Kasumi-1 (cell line): ENCODE measurements around the gene LOXL1.

ENCODE experiments used
- DNase-seq, 2 experiments: peaks; one replicate each; lab custom pipeline; 2025; lab: John Stamatoyannopoulos, UW

The LOXL1 gene

DNA sequence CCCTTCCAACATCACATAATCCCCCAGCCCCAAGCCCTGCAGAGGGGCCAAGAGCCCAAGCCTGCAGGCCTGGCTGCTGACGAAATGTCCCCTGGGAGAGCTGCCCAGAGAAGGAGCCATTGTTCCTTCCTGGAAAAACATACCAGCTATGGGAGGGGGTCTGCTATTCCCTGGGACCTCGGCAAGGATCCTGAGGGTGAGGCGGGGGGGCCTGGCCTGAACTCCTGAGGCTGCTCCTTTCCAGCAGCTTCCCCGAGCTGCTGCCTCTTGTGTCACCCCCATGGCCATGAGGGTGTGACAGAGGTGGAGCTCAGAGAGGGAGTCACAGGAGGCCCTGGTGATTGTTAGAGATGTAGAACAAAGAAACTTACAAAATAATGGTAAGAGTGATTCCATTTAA lies 12.9 kb downstream of the LOXL1 start:
- no peak for DNase-seq

DNA sequence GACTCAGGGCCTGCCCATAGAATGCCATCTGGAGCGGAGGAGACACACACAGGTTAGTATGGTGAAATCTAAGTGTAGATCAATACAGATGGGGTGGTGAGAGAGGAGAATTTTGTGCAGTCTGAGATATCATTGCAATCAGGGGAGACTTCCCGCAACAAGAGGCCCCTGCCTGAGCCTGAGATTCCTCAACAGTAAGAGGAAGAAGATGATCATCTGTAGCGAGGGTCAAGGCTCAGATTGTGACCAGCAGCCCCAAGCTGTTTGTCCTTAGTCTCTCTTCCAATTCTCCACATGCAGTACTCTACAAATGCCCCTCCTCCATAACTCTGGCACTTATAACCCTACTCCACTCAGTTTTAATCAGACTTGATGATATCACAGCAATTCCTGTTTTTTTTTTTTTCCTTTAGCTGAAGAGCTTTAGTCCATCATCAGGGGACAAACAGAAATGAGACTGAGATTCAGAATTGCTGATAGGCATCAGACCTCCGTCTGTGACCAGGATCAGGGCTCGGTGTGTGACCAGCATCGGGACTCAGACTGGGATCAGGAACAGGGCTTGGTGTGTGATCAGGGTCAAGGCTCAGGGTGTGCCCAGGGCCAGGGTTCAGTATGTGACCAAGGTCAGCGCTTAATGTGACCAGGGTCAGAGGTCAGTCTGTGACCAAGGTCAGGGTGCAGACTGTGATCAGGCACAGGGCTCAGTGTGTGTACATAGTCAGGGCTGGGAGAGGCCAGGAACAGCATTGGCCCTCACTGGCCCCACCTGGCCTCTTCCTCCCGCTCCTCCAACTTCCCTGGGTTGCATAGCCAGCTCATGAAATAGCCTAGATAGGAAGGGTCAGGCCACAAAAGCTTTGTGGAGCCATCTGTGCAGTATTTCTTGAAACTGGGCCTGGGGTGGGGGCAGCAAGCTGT lies 14.1 kb downstream of the LOXL1 start:
- no peak for DNase-seq

DNA sequence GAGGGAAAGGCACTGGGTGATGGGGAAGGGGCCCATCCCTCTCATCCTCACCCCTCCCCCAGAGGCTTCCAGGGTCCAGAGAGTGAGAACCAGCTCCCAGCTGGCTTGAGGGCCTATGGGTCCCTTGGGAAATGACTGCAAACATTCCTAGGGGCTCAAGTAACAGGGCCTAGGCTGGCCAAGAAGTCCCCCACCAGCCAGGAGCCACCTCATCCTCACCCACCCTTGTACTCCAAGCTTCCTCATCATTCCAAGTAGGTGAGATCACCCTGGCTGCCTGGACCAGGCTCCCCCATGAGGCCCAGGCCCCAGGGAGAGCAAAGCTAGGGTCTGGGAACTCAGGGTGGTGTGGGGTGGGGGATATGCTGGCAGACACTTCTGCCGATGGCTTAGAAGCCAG lies 14.8 kb downstream of the LOXL1 start:
- no peak for DNase-seq

DNA sequence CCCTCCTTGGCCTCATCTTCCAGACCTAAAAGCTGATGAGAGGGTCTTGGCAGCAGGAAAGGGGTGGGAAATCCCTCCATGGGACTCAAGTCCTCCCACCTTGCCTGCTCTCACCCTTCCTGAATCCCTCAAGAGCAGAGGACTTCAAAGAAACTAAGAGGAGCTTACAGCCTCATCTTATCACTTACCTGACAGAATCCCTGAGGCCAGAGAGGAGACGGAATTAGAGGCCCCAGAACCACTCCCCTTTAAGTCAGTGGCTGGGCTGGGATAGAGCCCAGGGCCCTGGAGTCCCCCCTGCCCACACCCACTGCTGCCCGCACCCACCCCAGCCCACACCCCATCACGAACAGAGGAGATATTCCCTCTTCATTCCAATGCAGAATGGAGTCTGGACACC lies 15.2 kb downstream of the LOXL1 start:
- DNase-seq: no peak

DNA sequence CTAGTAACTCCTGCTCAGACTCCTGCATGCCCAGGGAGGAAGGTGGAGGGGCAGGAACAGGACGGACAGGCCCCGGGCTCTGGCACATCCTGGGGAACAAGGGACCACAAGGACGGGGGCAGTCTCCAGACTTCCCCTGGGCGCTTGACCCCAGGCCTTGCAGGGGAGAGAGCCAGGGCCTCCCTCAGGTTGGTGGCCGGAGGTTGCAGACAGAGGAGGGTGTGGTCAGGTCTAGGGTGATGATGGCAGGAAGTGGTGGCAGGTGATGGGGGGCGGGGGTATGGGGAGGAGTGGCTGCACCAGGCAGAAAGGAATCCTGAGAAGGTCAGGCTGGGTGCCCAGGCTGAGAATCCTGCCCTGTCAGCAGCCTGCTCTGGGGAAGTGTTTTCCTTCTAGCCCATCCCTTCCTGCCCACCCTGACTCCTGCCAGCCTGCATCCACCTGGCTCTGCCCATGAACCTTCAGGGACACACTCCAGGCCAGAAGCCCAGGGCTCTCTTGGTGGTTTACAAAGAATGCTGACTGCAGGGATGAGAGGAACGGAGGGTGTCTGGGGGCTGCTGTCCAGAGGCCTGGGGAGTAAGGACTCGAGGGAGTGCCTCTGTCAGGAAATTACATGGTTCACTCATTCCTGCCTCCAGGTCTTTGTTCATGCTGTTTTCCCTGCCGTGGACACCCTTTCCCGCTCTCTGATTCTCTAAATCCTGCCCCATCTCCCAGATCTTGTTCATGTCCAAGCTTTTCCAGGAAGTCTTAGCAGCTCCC lies 15.8 kb downstream of the LOXL1 start:
- no peak for DNase-seq

DNA sequence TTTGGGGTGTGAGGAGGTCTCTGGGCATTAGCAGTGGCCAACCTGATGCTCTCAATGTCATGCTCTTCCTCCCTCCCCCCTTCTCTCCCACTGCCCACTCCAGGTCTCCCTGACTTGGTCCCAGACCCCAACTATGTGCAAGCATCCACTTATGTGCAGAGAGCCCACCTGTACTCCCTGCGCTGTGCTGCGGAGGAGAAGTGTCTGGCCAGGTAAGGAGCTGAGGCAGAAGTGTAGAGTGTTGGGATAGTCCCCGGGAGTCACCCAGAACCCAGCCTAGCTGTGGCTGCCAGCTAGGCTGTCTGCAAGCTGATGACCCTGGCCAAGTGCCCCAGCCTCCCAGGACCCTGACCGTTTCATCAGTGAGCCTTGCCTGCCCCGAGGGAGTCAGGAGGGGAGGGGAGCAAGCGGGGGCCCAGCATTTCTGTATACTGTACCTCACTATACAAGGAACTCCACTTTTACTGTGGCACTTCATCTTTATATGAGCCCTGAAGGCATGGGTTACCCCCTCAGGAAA lies 16.5 kb downstream of the LOXL1 start:
- no peak for DNase-seq

DNA sequence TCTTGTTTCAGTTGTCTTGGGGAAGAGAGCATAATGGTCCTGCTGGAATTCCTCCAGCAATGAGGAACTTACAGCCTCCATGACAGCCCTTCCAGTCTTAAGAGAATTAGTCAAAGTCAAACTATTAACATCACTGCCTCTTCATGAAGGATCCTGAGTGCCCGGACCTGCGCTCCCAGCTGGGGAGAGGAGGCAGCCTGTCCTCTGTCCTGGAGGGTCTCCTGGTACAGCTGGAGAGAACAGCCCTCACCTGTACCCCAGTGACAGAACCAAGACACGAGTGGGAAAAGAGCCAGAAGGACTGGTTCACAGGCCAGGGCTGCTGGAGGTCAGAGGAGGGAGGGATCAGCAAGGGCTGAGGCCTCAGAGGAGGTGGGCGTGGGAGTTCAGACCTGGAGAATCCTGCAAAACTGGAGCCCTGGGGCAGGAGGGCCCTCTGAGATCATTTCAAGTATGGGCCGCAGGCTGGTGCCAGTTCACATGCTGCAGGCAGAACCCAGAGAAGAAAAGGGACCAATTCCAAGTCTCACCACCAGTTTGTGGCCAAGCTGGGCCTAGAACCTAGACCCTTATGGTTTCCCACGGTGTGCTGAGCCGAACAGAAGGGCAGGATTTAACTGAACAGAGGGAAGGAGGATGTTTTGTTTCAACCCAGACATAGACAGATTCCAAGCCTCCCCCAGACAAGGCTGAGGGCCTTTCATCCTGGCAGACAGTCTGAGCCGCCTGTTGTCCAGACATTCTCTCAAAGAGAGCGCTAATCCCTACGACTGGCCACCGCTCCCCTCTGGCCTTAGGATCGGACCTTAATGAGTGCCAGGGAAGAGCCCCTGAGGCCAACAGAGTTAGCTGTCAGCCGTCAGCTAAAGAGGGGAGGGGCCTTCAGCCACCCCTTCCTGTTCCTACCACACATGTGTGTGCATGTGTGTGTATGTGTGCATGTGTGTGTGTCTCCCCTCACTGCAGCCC lies 18.2 kb downstream of the LOXL1 start:
- no peak for DNase-seq

DNA sequence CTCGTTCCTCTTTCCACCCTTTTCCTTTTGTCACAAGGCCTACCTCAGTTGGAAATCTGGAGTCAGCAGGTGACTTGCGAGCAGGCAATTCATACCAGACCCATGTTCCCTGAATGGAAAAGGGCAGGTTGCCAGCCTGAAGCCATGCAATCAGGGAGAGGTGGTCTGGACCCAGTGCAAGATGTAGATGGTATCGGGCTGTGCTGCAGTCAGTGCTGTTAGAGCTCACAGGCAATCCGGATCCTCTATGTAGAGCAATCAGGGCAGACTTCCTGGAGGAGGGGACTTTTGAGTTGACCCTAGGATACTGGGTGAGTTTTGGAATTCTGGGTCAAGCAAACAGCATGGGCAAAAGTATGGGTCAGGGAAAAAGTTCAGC lies 18.9 kb downstream of the LOXL1 start:
- no peak for DNase-seq

DNA sequence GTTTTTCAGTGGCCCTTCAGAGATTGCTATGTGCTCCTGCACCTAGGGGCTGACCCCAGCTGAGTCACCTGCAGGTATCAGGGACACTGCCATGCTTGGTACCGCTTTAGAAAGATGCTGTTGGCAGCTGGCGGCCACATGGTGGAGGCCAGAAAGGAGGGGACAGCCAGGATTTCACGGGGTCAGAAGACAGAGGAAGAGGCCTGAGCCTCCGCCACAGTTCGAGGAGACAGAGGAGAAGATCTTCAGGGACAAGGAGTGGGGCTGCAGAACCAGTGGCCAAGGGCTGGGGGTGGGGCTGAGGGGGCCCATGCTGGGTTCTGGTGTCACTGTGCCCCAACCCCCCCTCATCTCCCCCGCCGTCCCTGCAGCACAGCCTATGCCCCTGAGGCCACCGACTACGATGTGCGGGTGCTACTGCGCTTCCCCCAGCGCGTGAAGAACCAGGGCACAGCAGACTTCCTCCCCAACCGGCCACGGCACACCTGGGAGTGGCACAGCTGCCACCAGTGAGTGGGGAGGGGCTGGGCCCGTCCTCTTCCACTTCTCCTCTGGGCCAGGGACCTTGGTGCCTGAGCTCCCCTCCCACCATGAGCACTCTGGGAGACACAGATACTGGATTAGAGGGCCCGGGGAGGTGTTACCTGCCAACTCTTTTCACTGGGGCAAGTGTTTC lies 19.9 kb downstream of the LOXL1 start:
- no peak for DNase-seq

DNA sequence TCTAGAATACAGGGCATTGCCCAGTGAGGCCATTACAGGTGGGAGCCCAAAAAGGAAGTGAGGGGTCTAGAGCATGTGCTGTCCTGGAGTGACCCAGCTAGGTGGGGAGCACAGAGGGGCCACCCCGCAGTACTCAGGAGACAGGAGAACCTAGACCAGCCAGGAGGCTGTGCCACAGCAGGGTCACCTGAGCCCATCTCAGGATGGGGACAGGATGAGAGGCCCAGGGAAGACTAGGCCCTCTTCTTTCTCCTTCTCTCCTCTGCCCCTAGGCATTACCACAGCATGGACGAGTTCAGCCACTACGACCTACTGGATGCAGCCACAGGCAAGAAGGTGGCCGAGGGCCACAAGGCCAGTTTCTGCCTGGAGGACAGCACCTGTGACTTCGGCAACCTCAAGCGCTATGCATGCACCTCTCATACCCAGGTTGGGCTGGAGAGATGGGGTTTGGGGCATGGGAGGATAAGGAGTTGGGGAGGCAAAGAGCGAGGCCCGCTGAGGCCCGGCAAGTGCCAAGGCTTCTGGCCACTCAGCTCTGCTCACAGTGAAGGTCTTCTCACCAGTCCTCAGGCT lies 20.6 kb downstream of the LOXL1 start:
- no peak for DNase-seq

DNA sequence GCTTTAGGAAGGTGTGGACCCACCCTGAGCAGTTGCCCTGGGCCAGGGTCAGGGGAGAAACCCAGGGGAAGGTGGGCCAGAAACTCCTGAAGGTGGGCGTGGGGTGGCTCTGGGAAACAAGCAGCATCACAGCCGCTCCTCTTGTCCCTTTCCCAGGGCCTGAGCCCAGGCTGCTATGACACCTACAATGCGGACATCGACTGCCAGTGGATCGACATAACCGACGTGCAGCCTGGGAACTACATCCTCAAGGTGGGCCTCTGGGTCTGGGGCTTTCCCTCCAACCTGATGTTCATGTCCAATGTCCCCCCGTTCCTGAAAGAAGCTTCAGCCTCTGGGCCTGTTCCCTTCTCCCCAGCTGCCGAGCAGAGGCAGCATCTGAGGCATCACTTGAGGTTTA lies 21.4 kb downstream of the LOXL1 start:
- no peak for DNase-seq

DNA sequence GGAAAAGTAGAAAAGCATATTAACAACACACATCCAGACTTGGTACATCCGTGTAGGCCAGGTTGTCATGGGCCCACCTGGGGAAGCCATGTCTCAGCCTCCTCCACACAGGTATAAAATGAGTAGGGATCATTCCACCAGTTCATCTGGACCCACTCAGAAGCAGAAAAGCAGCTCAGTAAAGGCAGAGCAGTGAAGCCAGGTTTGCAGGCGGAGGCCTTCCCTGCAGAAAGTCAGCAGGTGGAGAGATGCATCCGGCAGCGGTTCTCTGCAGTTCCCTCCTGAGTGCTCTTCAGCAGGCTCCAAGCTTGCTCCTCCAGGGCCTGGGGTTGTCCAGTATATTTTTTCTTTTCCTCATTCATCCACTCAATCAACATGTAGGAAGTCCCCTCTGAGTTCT lies 22.1 kb downstream of the LOXL1 start:
- DNase-seq: no peak

DNA sequence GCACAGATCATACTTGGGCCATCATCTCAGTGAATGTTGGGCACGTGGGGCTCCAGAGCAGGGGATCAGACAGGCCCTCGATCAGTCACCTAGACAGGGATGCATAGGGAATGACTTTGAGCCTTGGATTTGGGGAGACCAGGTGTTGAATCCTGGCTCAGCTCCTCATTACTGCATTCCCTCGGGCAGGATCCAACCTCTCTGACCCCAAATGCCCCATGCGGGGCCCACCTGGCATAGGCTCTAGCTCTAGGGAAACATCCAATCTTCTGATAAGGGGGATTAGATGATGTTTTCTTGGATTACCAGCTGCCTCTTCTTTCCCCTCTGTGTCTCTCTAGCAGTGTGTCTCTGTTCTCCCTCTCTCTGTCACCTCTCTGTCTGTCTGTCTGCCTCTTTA lies 22.7 kb downstream of the LOXL1 start:
- DNase-seq: no peak

DNA sequence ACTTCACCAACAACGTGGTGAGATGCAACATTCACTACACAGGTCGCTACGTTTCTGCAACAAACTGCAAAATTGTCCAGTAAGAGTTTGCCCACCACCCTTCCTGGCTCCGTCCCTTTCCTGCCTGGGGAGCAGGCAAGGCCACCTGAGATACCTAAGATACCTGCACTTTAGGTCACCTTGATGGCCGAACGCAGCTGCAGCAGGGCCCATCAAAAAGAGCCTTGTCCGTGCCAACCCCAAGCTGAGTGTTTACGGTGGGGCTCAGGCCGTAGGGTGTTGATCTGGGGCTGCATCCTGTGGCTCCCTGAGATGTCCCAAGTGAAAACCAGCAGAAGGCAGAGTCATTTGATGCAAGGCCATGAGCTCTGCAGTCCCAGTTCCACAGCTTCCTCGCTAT lies 23.2 kb downstream of the LOXL1 start:
- no peak for DNase-seq

DNA sequence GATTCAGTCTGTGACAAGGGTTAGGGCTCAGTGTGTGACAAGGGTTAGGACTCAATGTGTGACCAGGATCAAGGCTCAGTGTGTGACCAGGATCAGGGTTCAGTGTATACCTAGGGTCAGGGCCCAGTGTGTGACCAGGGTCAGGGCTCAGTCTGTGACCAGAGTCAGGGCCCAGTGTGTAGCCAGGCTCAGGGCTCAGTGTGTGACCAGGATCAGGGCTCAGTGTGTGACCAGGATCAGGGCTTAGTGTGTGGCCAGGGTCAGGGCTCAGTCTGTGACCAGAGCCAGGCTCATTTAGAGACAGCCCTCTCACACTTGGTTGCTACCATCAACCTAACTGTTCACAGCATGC lies 24.2 kb downstream of the LOXL1 start:
- DNase-seq: no peak

DNA sequence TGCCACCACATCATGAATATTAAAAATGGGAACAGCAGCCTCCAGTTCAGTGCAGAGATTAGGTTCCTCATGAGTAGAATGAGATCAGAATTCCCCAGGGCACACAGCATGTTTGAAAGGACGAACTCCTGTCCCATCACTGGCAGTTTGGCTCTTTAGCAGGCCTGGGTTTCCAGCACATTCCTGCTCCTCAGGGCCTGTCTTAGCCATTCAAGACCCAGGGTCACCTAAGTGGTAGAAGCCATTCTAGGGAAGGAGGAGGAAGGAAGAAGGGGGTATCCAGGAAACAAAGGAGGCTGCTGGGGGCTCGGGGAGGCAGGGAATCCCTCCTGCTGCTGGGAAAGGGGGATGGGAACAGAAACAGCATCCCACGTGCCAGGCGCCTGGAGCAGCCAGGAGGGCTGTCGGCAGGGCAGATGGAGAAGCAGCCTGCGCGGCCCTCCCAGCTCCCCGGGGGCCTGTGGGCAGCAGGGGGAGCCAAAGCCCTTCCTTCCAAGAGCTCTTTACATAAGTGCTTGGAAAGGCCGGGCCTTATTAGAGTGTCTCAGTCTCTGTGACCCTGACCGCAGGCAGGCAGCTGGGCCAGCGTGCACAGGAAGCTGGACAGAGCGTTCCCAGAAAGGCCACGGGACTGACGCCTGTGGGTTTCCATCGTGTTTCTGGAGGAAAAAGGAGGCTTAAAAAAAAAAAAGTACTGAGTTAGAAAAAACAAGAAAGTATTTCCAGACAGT lies 24.7 kb downstream of the LOXL1 start:
- peak; percentile 72 to 77 for DNase-seq

DNA sequence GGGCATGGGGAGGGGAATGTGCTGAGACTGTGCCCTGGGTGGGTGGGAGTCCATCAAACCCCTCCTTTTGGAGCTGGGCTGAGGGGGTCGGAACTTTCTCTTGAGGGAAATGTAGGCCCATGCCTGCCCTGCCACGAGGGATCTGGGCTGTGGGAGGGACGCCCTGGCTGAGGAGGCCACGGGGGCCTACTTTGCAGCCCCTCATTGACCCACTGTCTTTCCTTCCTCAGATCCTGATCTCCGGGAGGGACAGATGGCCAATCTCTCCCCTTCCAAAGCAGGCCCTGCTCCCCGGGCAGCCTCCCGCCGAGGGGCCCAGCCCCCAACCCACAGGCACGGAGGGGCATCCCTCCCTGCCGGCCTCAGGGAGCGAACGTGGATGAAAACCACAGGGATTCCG lies 25.3 kb downstream of the LOXL1 start:
- DNase-seq: no peak

DNA sequence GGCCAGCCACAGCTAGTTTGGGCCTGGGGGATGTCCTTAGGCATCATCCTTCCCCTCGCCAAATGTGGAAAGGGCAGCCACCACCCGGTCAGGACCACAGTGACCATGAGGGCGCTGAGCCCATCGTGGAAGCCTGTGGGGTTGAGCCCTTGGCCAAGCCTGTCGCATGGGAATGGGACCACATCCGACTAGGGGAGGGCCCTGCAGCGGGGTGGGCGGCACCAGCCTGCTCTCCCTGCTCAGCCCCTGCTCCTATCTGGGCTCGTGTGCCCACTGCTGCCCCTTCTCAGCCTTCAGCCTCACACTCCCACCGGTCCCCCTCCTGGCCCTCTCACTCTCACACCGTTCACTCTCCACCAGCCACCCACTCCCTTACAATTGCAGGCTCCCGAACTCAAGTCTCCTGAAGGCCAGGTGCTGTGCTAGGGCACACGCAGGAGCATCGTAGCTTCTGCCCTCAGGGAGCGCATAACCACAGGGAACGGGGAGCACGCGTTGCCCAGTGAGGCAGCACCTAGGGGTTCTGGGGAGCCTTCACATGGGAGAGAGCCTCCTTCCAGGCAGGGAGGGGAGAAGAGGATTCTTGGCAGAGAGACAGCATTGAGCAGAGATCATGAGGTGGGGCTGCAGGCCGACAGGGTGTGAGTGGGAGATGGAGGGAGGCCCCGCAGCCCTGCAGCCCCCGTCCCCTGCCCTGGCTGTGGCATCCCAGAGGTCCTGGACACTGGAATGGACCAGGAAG lies 26.1 kb downstream of the LOXL1 start:
- no peak for DNase-seq

DNA sequence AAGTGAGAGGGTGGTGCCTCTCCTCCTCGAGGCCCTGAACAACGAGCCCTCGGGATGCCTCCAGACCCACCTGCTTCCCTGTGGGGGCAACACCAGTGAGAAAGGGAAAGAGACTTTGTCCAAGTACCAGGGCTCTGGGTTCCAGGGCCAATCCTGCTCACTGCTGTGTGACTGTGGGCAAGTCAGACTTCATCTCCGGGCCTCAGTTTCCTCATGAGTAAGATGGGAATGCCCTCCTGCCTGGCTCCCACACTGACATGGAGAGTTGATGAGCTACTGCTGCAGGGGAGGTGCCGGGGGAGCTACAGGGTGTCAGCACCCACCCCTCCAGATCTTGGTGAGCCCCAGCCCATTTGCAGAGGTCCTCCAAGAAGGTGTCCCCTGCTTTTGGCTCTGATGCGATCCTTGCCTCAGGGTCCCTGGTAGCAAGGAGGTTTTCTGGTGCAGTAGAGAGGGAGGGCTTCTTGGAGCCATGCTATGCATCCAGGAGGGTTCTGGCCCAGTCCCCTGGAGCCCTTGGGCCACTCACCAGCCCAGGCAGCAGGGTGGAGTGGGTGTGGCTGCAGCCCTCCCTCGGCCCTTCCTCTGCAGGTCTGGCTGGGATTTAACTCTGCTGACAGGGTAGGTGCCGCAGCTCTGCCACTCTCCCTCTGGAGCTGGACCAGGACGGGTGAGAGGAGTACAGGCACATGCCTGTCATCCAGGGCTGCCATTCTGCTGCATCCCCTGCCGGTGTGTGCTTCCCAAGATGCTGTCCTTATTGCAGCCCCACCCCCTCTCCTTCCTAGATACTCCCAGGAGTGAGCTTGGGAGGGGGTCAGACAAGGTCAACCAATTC lies 26.9 kb downstream of the LOXL1 start:
- no peak for DNase-seq
